Mammary epithelial cell (primary cell): ENCODE measurements around the gene PTPRM.

Experiments
- CTCF ChIP-seq, 2 donors: IDR thresholded peaks in 1 of 2; conservative IDR thresholded peaks in 1 of 2; 2 replicates each; pipeline ENCODE4 v1.5.1; 2011 to 2012; ENCODE audit warnings: inconsistent platforms in 2 of 2, low read length in 2 of 2, mild to moderate bottlenecking in 2 of 2, control low read depth in 1 of 2, low read depth in 1 of 2; ENCODE audit not compliant: insufficient read depth in 1 of 2; ENCODE audit errors: extremely low read depth in 1 of 2
- EZH2 ChIP-seq: IDR thresholded peaks from 2 replicates; pipeline ENCODE4 v1.6.1; 2012; ENCODE audit warnings: low read length, inconsistent platforms, borderline replicate concordance

- TF ChIP-seq CTCF (conservative IDR thresholded peaks at IDR 0.05 in 1 of 2, IDR thresholded peaks at IDR 0.05 in 1 of 2; ENCODE audit: extremely low read depth in 1 of 2, insufficient read depth in 1 of 2, low read depth in 1 of 2, low read length in 2 of 2) (no peak), EZH2 (no peak)
Observed at GRCh38 chr18:7741640-7742039, 174.5 kb downstream of the PTPRM start.
